Frontal cortex (tissue), 4 donors: ENCODE data around the gene LIPK. TPM values are rescaled to one million over a fixed set of nuclear protein-coding genes. Genes with fewer than 3 reads are reported as not detected.
"Not testable (repeated sequence)": the region's sequence is repeated elsewhere in the genome, so short reads cannot be mapped to it uniquely, and the experiment has no call there.

ENCODE experiments used
- DNase-seq, 2 donors: peaks; one replicate each; pipeline ENCODE4 v3.0.0; 2012; ENCODE audit warnings: low spot score in 2 of 2
- FAIRE-seq: peaks from 2 replicates; lab custom pipeline; 2012; peaks lifted over from hg19 to GRCh38; lab: Jason Lieb, UNC
- total RNA-seq: library from RNA; depleted of rRNA; stranded (reverse); fragments of >200 nt; gene quantifications from one replicate; pipeline ENCODE4 v1.2.3, GENCODE V29; 2014
- donor health status: control.
- donor health status: control.
- donor health status: control.

Gene LIPK
- total RNA-seq, 1 donor from 2014 or later: not detected

GRCh38 chr10:88707429-88708155, 1.5 kb downstream of the LIPK start:
- FAIRE-seq (no peak), DNase-seq (no peak)

GRCh38 chr10:88709361-88709760, 3.3 kb downstream of the LIPK start:
- not testable (repeated sequence) for FAIRE-seq, DNase-seq

- no peak for DNase-seq
These were observed 9.5 kb downstream of the LIPK start for GRCh38 chr10:88715517-88715916.

GRCh38 chr10:88721392-88721791, 15.3 kb downstream of the LIPK start:
- FAIRE-seq (no peak), DNase-seq (no peak)

More at GRCh38 chr10:88715517-88715916, 9.5 kb downstream of the LIPK start:
- no peak for FAIRE-seq

GRCh38 chr10:88725798-88726197, 19.7 kb downstream of the LIPK start:
- DNase-seq: no peak
- FAIRE-seq: no peak

- no peak for FAIRE-seq
- no peak for DNase-seq
These were observed 22.2 kb downstream of the LIPK start for GRCh38 chr10:88728107-88728763.

GRCh38 chr10:88730864-88731263, 24.8 kb downstream of the LIPK start:
- FAIRE-seq (no peak), DNase-seq (no peak)

GRCh38 chr10:88731296-88731695, 25.2 kb downstream of the LIPK start:
- DNase-seq (no peak), FAIRE-seq (no peak)

- no peak for FAIRE-seq
- no peak for DNase-seq
These were observed 27.2 kb downstream of the LIPK start for GRCh38 chr10:88733215-88733614.

- DNase-seq (no peak), FAIRE-seq (no peak)
These were observed 29.6 kb downstream of the LIPK start for GRCh38 chr10:88735661-88736060.

GRCh38 chr10:88741921-88742320, 35.9 kb downstream of the LIPK start:
- not testable (repeated sequence) for FAIRE-seq, DNase-seq

GRCh38 chr10:88742448-88742847, 36.4 kb downstream of the LIPK start:
- DNase-seq (no peak), FAIRE-seq (no peak)

- no peak for FAIRE-seq
- no peak for DNase-seq
These were observed 38.0 kb downstream of the LIPK start for GRCh38 chr10:88744002-88744401.

GRCh38 chr10:88745633-88746032, 39.6 kb downstream of the LIPK start:
- DNase-seq: no peak
- FAIRE-seq: no peak

GRCh38 chr10:88754287-88754686, 48.2 kb downstream of the LIPK start:
- FAIRE-seq (no peak), DNase-seq (no peak)

GRCh38 chr10:88755753-88756152, 49.7 kb downstream of the LIPK start:
- FAIRE-seq: no peak

GRCh38 chr10:88756660-88757059, 50.6 kb downstream of the LIPK start:
- DNase-seq (no peak), FAIRE-seq (no peak)

More at GRCh38 chr10:88755753-88756152, 49.7 kb downstream of the LIPK start:
- DNase-seq: no peak

- FAIRE-seq: no peak
- DNase-seq: no peak
These were observed 53.5 kb downstream of the LIPK start, which contains the start of gene LIPN for GRCh38 chr10:88759366-88760101. Gene LIPN, plus strand, starts transcription at chr10:88760020. Its CDS starts 1,386 bp downstream, at chr10:88761406.

- FAIRE-seq (no peak), DNase-seq (no peak)
These were observed 56.9 kb downstream of the LIPK start for GRCh38 chr10:88762906-88763305.

- FAIRE-seq (no peak), DNase-seq (no peak)
These were observed 57.4 kb downstream of the LIPK start for GRCh38 chr10:88763441-88763840.

GRCh38 chr10:88764110-88764509, 58.1 kb downstream of the LIPK start:
- FAIRE-seq: no peak
- DNase-seq: no peak
